ENCODE measurements around the gene RAN.

DNA sequence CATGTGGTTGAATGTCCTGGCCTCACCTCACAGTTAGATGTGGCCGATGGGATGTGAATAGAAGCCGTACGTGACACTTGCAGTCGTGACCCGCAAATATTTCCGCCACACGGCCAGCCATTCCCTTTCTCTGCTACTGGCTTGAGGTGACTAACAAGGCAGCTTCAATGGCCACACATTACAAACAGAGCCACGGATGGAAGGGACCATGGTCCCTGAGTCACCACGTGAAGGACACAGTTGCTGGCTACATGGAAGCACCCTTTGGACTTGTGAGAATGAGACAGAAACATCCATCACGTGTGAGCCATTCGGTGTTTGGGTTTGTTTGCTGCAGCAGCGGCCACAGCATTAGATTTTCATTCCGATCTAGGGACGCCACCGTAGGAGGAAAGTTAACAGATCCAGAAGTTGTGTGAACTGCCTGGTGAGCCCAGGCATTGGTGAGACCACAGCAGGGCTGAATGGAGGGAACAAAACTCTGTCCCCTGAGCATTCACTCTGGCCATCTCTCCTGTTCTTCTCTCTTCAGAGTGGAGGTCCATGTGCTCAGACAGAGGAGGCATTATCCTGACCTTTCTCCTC is 48.3 kb downstream of the RAN start:
- TF ChIP-seq MYBL2 (IDR thresholded peaks at IDR 0.05; ENCODE audit: low read depth): no peak
- no peak for TF ChIP-seq MYBL2 (CRISPR knock-in tag; IDR thresholded peaks at IDR 0.05; ENCODE audit: borderline replicate concordance)
- TF ChIP-seq, protein P1, sequence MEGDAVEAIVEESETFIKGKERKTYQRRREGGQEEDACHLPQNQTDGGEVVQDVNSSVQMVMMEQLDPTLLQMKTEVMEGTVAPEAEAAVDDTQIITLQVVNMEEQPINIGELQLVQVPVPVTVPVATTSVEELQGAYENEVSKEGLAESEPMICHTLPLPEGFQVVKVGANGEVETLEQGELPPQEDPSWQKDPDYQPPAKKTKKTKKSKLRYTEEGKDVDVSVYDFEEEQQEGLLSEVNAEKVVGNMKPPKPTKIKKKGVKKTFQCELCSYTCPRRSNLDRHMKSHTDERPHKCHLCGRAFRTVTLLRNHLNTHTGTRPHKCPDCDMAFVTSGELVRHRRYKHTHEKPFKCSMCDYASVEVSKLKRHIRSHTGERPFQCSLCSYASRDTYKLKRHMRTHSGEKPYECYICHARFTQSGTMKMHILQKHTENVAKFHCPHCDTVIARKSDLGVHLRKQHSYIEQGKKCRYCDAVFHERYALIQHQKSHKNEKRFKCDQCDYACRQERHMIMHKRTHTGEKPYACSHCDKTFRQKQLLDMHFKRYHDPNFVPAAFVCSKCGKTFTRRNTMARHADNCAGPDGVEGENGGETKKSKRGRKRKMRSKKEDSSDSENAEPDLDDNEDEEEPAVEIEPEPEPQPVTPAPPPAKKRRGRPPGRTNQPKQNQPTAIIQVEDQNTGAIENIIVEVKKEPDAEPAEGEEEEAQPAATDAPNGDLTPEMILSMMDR (IDR thresholded peaks at IDR 0.05 in 2 of 3, conservative IDR thresholded peaks at IDR 0.05 in 1 of 3; ENCODE audit: insufficient read depth in 2 of 3, low read depth in 1 of 3, low read length in 3 of 3): no peak
- TF ChIP-seq ARNT (IDR thresholded peaks at IDR 0.05): no peak
- TF ChIP-seq ZNF212 (CRISPR knock-in tag; IDR thresholded peaks at IDR 0.05): no peak
- TF ChIP-seq ZNF133 (CRISPR knock-in tag; IDR thresholded peaks at IDR 0.05): no peak
- no peak for TF ChIP-seq NCOA6 (IDR thresholded peaks at IDR 0.05)
- TF ChIP-seq, protein P2, sequence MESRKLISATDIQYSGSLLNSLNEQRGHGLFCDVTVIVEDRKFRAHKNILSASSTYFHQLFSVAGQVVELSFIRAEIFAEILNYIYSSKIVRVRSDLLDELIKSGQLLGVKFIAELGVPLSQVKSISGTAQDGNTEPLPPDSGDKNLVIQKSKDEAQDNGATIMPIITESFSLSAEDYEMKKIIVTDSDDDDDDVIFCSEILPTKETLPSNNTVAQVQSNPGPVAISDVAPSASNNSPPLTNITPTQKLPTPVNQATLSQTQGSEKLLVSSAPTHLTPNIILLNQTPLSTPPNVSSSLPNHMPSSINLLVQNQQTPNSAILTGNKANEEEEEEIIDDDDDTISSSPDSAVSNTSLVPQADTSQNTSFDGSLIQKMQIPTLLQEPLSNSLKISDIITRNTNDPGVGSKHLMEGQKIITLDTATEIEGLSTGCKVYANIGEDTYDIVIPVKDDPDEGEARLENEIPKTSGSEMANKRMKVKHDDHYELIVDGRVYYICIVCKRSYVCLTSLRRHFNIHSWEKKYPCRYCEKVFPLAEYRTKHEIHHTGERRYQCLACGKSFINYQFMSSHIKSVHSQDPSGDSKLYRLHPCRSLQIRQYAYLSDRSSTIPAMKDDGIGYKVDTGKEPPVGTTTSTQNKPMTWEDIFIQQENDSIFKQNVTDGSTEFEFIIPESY (CRISPR knock-in tag; IDR thresholded peaks at IDR 0.05): no peak
- no peak for TF ChIP-seq ESRRA (IDR thresholded peaks at IDR 0.05; ENCODE audit: borderline replicate concordance, low read depth)
- TF ChIP-seq MED1 (CRISPR knock-in tag; IDR thresholded peaks at IDR 0.05; ENCODE audit: borderline replicate concordance): no peak
- no peak for TF ChIP-seq NFRKB (IDR thresholded peaks at IDR 0.05; ENCODE audit: low read depth)
- TF ChIP-seq, protein P3, sequence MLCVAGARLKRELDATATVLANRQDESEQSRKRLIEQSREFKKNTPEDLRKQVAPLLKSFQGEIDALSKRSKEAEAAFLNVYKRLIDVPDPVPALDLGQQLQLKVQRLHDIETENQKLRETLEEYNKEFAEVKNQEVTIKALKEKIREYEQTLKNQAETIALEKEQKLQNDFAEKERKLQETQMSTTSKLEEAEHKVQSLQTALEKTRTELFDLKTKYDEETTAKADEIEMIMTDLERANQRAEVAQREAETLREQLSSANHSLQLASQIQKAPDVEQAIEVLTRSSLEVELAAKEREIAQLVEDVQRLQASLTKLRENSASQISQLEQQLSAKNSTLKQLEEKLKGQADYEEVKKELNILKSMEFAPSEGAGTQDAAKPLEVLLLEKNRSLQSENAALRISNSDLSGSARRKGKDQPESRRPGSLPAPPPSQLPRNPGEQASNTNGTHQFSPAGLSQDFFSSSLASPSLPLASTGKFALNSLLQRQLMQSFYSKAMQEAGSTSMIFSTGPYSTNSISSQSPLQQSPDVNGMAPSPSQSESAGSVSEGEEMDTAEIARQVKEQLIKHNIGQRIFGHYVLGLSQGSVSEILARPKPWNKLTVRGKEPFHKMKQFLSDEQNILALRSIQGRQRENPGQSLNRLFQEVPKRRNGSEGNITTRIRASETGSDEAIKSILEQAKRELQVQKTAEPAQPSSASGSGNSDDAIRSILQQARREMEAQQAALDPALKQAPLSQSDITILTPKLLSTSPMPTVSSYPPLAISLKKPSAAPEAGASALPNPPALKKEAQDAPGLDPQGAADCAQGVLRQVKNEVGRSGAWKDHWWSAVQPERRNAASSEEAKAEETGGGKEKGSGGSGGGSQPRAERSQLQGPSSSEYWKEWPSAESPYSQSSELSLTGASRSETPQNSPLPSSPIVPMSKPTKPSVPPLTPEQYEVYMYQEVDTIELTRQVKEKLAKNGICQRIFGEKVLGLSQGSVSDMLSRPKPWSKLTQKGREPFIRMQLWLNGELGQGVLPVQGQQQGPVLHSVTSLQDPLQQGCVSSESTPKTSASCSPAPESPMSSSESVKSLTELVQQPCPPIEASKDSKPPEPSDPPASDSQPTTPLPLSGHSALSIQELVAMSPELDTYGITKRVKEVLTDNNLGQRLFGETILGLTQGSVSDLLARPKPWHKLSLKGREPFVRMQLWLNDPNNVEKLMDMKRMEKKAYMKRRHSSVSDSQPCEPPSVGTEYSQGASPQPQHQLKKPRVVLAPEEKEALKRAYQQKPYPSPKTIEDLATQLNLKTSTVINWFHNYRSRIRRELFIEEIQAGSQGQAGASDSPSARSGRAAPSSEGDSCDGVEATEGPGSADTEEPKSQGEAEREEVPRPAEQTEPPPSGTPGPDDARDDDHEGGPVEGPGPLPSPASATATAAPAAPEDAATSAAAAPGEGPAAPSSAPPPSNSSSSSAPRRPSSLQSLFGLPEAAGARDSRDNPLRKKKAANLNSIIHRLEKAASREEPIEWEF (CRISPR knock-in tag; IDR thresholded peaks at IDR 0.05): no peak
- TF ChIP-seq, protein P4, sequence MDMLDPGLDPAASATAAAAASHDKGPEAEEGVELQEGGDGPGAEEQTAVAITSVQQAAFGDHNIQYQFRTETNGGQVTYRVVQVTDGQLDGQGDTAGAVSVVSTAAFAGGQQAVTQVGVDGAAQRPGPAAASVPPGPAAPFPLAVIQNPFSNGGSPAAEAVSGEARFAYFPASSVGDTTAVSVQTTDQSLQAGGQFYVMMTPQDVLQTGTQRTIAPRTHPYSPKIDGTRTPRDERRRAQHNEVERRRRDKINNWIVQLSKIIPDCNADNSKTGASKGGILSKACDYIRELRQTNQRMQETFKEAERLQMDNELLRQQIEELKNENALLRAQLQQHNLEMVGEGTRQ (CRISPR knock-in tag; IDR thresholded peaks at IDR 0.05): no peak

Data from K562 (cell line).